Body of pancreas (tissue), 4 donors: ENCODE measurements around the gene ARHGEF7. TPM values are rescaled to one million over a fixed set of nuclear protein-coding genes. Genes with fewer than 3 reads are reported as not detected.

Experiments used
- ATAC-seq: fragments of 150-250 bp; one replicate; pipeline ENCODE4 v1.9.1; 2016
- DNase-seq, 4 donors: peaks; one replicate each; pipeline ENCODE4 v3.0.0-alpha.2; 2019
- H3K27ac ChIP-seq, 4 donors: fragments of 200-600 bp; sonication (generic); 1 replicate in 3 of 4; 2 replicates in 1 of 4; pipeline versions ENCODE4 v1.5.1 to v1.6.1; 2016 to 2019; ENCODE audit warnings: mild to moderate bottlenecking in 1 of 4, mixed read lengths in 1 of 4, moderate library complexity in 1 of 4
- H3K27me3 ChIP-seq, 2 donors: fragments of 200-600 bp; sonication (generic); one replicate each; pipeline ENCODE4 v1.6.0; 2016; ENCODE audit warnings: mild to moderate bottlenecking in 1 of 2
- H3K36me3 ChIP-seq, 2 donors: fragments of 200-600 bp; sonication (generic); replicated peaks in 1 of 2; 2 replicates each; pipeline ENCODE4 v1.5.1; 2016; ENCODE audit warnings: low read depth in 2 of 2; ENCODE audit not compliant: insufficient read depth in 1 of 2
- H3K4me1 ChIP-seq: fragments of 200-600 bp; sonication (generic); one replicate; pipeline ENCODE4 v1.6.0; 2016
- H3K4me3 ChIP-seq, 2 donors: fragments of 200-600 bp; sonication (generic); 1 replicate in 1 of 2; 2 replicates in 1 of 2; pipeline ENCODE4 v1.5.1; 2016 to 2019
- H3K9me3 ChIP-seq, 3 donors: fragments of 200-600 bp; sonication (generic); 1 replicate in 2 of 3; 2 replicates in 1 of 3; pipeline ENCODE4 v1.5.1; 2016
- POLR2A ChIP-seq, 3 donors: fragments of 450-650 bp; IDR thresholded peaks; one replicate each; pipeline ENCODE4 v1.6.1; 2016; ENCODE audit warnings: antibody characterized with exemption in 3 of 3, mild to moderate bottlenecking in 2 of 3
- WGBS, 2 donors: methylation state at CpG; one replicate each; pipeline ENCODE4 v1.1.5; 2017; 5-methylcytosine and 5-hydroxymethylcytosine counted together
- intact Hi-C: fragments of 100-400 bp; cut with DNase I; formaldehyde crosslinking; loops from one replicate; pipeline ENCODE4 v1.15.1; 2023
- total RNA-seq, 2 donors: library from RNA; depleted of rRNA; stranded (reverse); fragments of >200 nt; gene quantifications; one replicate each; pipeline ENCODE4 v1.1.0, GENCODE V29; 2016
- TF ChIP-seq, protein P1 (sequence below), 7 experiments: fragments of 450-650 bp in 4 of 7; fragments of 200-600 bp in 3 of 7; sonication (generic) in 3 of 7; IDR thresholded peaks; one replicate each; pipeline ENCODE4 v1.5.1; 2016 to 2019; ENCODE audit warnings: antibody characterized with exemption in 7 of 7

Gene ARHGEF7
- total RNA-seq, 2 donors from 2014 or later: 27.5 to 81.4 TPM

- H3K9me3 ChIP-seq: no peaks in the 10 kb centered on the region
- H3K4me1 ChIP-seq: no peaks in the 10 kb centered on the region
- H3K36me3 ChIP-seq: peaks cover 0 to 27% of the 10 kb centered on the region in 2 donors
- ATAC-seq: no peak
- DNase-seq: no peak
- H3K27me3 ChIP-seq: no peaks in the 10 kb centered on the region
- intact Hi-C loops: no loop called here
- WGBS, 2 donors: 93 to 95% methylated on average over 20 of the region's 20 CpGs
- no peak overlapping the region for H3K4me3 ChIP-seq
- no peak for TF ChIP-seq POLR2A (IDR thresholded peaks at IDR 0.05)
- TF ChIP-seq, protein P1, sequence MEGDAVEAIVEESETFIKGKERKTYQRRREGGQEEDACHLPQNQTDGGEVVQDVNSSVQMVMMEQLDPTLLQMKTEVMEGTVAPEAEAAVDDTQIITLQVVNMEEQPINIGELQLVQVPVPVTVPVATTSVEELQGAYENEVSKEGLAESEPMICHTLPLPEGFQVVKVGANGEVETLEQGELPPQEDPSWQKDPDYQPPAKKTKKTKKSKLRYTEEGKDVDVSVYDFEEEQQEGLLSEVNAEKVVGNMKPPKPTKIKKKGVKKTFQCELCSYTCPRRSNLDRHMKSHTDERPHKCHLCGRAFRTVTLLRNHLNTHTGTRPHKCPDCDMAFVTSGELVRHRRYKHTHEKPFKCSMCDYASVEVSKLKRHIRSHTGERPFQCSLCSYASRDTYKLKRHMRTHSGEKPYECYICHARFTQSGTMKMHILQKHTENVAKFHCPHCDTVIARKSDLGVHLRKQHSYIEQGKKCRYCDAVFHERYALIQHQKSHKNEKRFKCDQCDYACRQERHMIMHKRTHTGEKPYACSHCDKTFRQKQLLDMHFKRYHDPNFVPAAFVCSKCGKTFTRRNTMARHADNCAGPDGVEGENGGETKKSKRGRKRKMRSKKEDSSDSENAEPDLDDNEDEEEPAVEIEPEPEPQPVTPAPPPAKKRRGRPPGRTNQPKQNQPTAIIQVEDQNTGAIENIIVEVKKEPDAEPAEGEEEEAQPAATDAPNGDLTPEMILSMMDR (IDR thresholded peaks at IDR 0.05): no peak
- H3K27ac ChIP-seq: no peak overlapping the region
Measured at GRCh38 chr13:111270765-111271698, 155.9 kb downstream of the ARHGEF7 start.

- no peaks in the 10 kb centered on the region for H3K9me3 ChIP-seq
- H3K36me3 ChIP-seq: peaks cover 0 to 32% of the 10 kb centered on the region in 2 donors
- DNase-seq (no peak), ATAC-seq (no peak)
- H3K4me1 ChIP-seq: no peaks in the 10 kb centered on the region
- 79 to 86% methylated on average over 7 of the region's 7 CpGs for WGBS, 2 donors
- no peak overlapping the region for H3K27ac ChIP-seq
- intact Hi-C loops: no loop called here
- H3K27me3 ChIP-seq: no peaks in the 10 kb centered on the region
- no peak overlapping the region for H3K4me3 ChIP-seq
- TF ChIP-seq, protein P1 (IDR thresholded peaks at IDR 0.05): no peak
Measured at GRCh38 chr13:111272117-111272516, 157.0 kb downstream of the ARHGEF7 start.

DNA sequence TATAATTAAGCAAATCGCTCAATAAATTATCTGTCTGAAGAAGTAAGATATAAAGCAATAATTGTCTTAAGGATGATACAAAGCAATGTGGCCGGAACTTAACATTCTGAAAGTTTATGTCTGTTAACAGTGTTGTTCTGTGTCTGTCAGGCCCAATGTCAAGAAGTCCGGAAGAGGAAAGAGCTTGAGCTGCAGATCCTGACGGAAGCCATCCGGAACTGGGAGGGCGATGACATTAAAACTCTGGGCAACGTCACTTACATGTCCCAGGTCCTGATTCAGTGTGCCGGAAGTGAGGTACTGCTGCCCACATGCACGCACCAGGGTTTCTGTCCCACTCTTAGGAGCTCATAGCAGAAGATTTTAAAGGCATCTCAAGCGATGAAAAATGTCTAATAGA is 160.3 kb downstream of the ARHGEF7 start:
- Histone ChIP-seq H3K4me1 (no peaks in the 10 kb centered on the region), H3K27me3 (no peaks in the 10 kb centered on the region), H3K27ac (no peak overlapping the region), H3K36me3 (peaks cover 0 to 26% of the 10 kb centered on the region in 2 donors), H3K9me3 (no peaks in the 10 kb centered on the region), H3K4me3 (no peak overlapping the region)
- intact Hi-C loops: no loop called here
- WGBS, 2 donors: 89 to 90% methylated on average over 10 of the region's 10 CpGs
- no peak for ATAC-seq
- DNase-seq: no peak
- TF ChIP-seq, protein P1 (IDR thresholded peaks at IDR 0.05): no peak
- TF ChIP-seq POLR2A (IDR thresholded peaks at IDR 0.05): no peak

- H3K9me3 ChIP-seq: no peaks in the 10 kb centered on the region
- peaks cover 0 to 25% of the 10 kb centered on the region in 2 donors for H3K36me3 ChIP-seq
- H3K4me1 ChIP-seq: no peaks in the 10 kb centered on the region
- H3K4me3 ChIP-seq: no peak overlapping the region
- no peaks in the 10 kb centered on the region for H3K27me3 ChIP-seq
- intact Hi-C loops: no loop called here
- 87% methylated on average over 5 of the region's 5 CpGs for WGBS, 2 donors
- no peak for DNase-seq
- TF ChIP-seq, protein P1 (IDR thresholded peaks at IDR 0.05): no peak
- no peak for TF ChIP-seq POLR2A (IDR thresholded peaks at IDR 0.05)
- H3K27ac ChIP-seq: no peak overlapping the region
- no peak for ATAC-seq
Measured at GRCh38 chr13:111275995-111276618, 161.0 kb downstream of the ARHGEF7 start.
